Measurements from ENCODE around the gene IL18. TPM values are rescaled to one million over a fixed set of nuclear protein-coding genes. Genes with fewer than 3 reads are reported as not detected.

The IL18 gene
- total RNA-seq, 1 donor from 2014 or later: not detected

DNA sequence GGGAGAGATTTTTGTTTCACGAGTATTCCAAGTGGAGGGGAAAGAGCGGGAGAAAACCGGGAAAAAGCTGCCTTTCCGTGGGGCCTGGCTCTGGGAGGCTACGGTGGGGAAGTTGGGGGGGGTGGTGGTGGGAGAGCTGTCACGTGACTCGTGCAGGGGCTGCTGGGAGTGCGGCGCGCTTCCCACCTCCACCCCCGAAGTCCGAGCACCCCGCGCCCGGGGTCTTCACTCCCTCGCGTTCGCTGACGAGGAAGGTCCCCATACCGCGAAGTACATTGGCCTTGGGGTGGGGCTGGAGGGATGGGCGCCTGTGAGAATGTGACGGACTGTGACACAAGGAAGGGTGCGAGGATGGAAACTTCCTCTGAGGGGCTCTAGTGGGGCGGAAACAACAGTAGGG lies 3.3 kb upstream of the IL18 start, which contains the start of gene TEX12:
TEX12 (plus strand) TSS at position 228 of the 400 bp plus-strand sequence. CDS start 1,897 bp downstream, outside the sequence.
- no peak within 1 kb of the TSS for H3K27ac ChIP-seq
- peaks cover 6% of the 10 kb centered on the region for H3K4me1 ChIP-seq
- H3K4me1 Mint-ChIP-seq: no peaks in the 10 kb centered on the region
- H3K79me2 ChIP-seq (ENCODE audit: low read depth): no peaks in the 10 kb centered on the region
- no peaks in the 10 kb centered on the region for H3K27me3 ChIP-seq
- no peaks in the 10 kb centered on the region for H3K9me3 Mint-ChIP-seq
- H3F3A ChIP-seq (ENCODE audit: low read depth): no peaks in the 10 kb centered on the region
- H2AFZ ChIP-seq (replicated peaks): peak within 1 kb of the TSS; percentile 32
- H3K4me3 ChIP-seq: no peak within 1 kb of the TSS
- no peaks in the 10 kb centered on the region for H3K36me3 ChIP-seq
- H3K36me3 Mint-ChIP-seq: no peaks in the 10 kb centered on the region
- TF ChIP-seq, protein P1, sequence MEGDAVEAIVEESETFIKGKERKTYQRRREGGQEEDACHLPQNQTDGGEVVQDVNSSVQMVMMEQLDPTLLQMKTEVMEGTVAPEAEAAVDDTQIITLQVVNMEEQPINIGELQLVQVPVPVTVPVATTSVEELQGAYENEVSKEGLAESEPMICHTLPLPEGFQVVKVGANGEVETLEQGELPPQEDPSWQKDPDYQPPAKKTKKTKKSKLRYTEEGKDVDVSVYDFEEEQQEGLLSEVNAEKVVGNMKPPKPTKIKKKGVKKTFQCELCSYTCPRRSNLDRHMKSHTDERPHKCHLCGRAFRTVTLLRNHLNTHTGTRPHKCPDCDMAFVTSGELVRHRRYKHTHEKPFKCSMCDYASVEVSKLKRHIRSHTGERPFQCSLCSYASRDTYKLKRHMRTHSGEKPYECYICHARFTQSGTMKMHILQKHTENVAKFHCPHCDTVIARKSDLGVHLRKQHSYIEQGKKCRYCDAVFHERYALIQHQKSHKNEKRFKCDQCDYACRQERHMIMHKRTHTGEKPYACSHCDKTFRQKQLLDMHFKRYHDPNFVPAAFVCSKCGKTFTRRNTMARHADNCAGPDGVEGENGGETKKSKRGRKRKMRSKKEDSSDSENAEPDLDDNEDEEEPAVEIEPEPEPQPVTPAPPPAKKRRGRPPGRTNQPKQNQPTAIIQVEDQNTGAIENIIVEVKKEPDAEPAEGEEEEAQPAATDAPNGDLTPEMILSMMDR (IDR thresholded peaks at IDR 0.05): no peak
- TF ChIP-seq EZH2 (IDR thresholded peaks at IDR 0.05) (no peak), EZH2phosphoT487 (IDR thresholded peaks at IDR 0.05) (no peak)
- H3K9me3 ChIP-seq (ENCODE audit: low read depth): no peaks in the 10 kb centered on the region
- DNase-seq (ENCODE audit: low spot score): no peak
- H3K4me3 Mint-ChIP-seq: no peak within 1 kb of the TSS
- no peaks in the 10 kb centered on the region for H3K27me3 Mint-ChIP-seq (ENCODE audit: insufficient read depth, low read depth)
- no peak within 1 kb of the TSS for H3K9ac ChIP-seq
- H4K20me1 ChIP-seq (ENCODE audit: low read depth): no peaks in the 10 kb centered on the region
- H3K27ac Mint-ChIP-seq: no peak within 1 kb of the TSS
- no peak within 1 kb of the TSS for H3K4me2 ChIP-seq

DNA sequence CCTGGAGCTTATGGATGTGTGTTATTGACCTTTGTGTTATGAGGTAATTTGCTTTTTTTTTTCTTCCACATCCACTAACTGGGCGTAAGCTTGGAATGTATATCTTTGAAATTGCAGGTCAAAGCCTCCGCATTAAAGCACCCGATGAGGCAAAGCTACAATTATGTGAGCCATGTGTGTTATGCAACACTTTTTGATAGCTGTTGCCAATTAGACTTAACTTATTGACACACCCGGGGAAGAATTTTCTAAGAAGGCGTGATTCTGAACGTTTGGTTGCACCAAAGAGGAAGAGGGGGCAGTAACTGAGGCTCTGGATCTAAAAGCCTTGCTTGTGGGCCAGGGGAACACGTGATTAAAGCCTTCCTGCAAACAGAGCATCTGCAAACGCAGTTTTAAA lies 2.7 kb upstream of the IL18 start:
- Histone ChIP-seq H3K4me1 (peaks cover 6% of the 10 kb centered on the region), H3K79me2 (ENCODE audit: low read depth) (no peaks in the 10 kb centered on the region), H3K36me3 (no peaks in the 10 kb centered on the region), H3K4me3 (no peak overlapping the region), H4K20me1 (ENCODE audit: low read depth) (no peaks in the 10 kb centered on the region), H3K9ac (no peak overlapping the region), H3K27me3 (no peaks in the 10 kb centered on the region), H3K4me2 (no peak overlapping the region), H3K9me3 (ENCODE audit: low read depth) (no peaks in the 10 kb centered on the region), H2AFZ (replicated peaks) (peak overlapping the region; percentile 32), H3F3A (ENCODE audit: low read depth) (no peaks in the 10 kb centered on the region), H3K27ac (no peak overlapping the region)
- no peak for DNase-seq (ENCODE audit: low spot score)
- H3K9me3 Mint-ChIP-seq: no peaks in the 10 kb centered on the region
- no peak overlapping the region for H3K4me3 Mint-ChIP-seq
- no peaks in the 10 kb centered on the region for H3K36me3 Mint-ChIP-seq
- no peaks in the 10 kb centered on the region for H3K27me3 Mint-ChIP-seq (ENCODE audit: insufficient read depth, low read depth)
- H3K4me1 Mint-ChIP-seq: no peaks in the 10 kb centered on the region
- TF ChIP-seq EZH2 (IDR thresholded peaks at IDR 0.05) (no peak), EZH2phosphoT487 (IDR thresholded peaks at IDR 0.05) (no peak)
- TF ChIP-seq, protein P1 (IDR thresholded peaks at IDR 0.05): no peak
- no peak overlapping the region for H3K27ac Mint-ChIP-seq

DNA sequence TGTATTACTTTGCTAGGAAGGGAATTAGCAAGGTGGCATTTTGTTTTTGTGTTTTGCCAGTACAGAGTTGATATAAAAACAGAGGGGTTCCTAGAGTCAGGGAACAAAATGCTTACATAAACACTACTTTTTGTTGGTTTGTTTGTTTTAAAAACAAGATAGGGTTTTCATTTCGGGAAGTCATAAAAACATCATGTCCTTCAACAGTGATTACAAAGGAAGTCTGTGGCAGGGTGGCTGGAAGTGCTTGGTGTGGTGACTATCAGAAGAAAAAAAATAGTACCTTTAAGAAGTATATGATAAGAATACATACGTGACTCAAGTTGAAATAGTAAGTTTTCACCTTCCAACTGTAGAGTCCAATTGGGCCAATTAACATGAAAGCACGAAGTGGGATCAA lies 1.2 kb upstream of the IL18 start:
- no peaks in the 10 kb centered on the region for H4K20me1 ChIP-seq (ENCODE audit: low read depth)
- no peaks in the 10 kb centered on the region for H3F3A ChIP-seq (ENCODE audit: low read depth)
- TF ChIP-seq, protein P1 (IDR thresholded peaks at IDR 0.05): no peak
- TF ChIP-seq EZH2phosphoT487 (IDR thresholded peaks at IDR 0.05): no peak
- no peak for TF ChIP-seq EZH2 (IDR thresholded peaks at IDR 0.05)
- no peak for DNase-seq (ENCODE audit: low spot score)
- H3K4me1 Mint-ChIP-seq: no peaks in the 10 kb centered on the region
- no peaks in the 10 kb centered on the region for H3K36me3 Mint-ChIP-seq
- no peak overlapping the region for H3K27ac Mint-ChIP-seq
- no peaks in the 10 kb centered on the region for H3K27me3 Mint-ChIP-seq (ENCODE audit: insufficient read depth, low read depth)
- H3K4me3 Mint-ChIP-seq: no peak overlapping the region
- H3K4me2 ChIP-seq: no peak overlapping the region
- H3K4me1 ChIP-seq: peaks cover 6% of the 10 kb centered on the region
- no peaks in the 10 kb centered on the region for H3K27me3 ChIP-seq
- H2AFZ ChIP-seq (replicated peaks): no peak overlapping the region
- H3K27ac ChIP-seq: no peak overlapping the region
- no peak overlapping the region for H3K9ac ChIP-seq
- H3K9me3 ChIP-seq (ENCODE audit: low read depth): no peaks in the 10 kb centered on the region
- no peaks in the 10 kb centered on the region for H3K9me3 Mint-ChIP-seq
- no peaks in the 10 kb centered on the region for H3K36me3 ChIP-seq
- H3K79me2 ChIP-seq (ENCODE audit: low read depth): no peaks in the 10 kb centered on the region
- H3K4me3 ChIP-seq: no peak overlapping the region

Data from neural progenitor cell (in vitro differentiated cells).